Caco-2 (cell line): Measurements from ENCODE around the gene PLSCR3. TPM values are rescaled to one million over a fixed set of nuclear protein-coding genes. Genes with fewer than 3 reads are reported as not detected.

Experiments
- BruUV-seq: library from RNA; stranded (reverse); fragments of 400-500 nt; replicated peaks from 2 replicates; lab custom pipeline; 2021; lab: Mats Ljungman, UMichigan
- CTCF ChIA-PET: fragments of 300-600 bp; sonication (Branson Sonifier 250); formaldehyde crosslinking; loops from one replicate; lab custom pipeline; 2022; ENCODE audit warnings: antibody characterized with exemption; lab: Charles Lee
- POLR2A ChIA-PET: fragments of 300-600 bp; sonication (Branson Sonifier 250); formaldehyde crosslinking; loops from one replicate; lab custom pipeline; 2022; ENCODE audit warnings: antibody characterized with exemption; lab: Charles Lee
- DNase-seq, 2 experiments: peaks; one replicate each; pipeline versions ENCODE4 v3.0.0 to v3.0.0-alpha.2; 2020 to 2022
- H3K27me3 ChIP-seq: replicated peaks from 2 replicates; pipeline ENCODE4 v1.6.0; 2011; ENCODE audit warnings: low read length; ENCODE audit not compliant: control insufficient read depth, insufficient read depth
- H3K36me3 ChIP-seq: 2 replicates; pipeline ENCODE4 v1.5.1; 2011; ENCODE audit warnings: low read length; ENCODE audit not compliant: control insufficient read depth, insufficient read depth
- H3K4me1 ChIP-seq: fragments of 250-450 bp; sonication (Bioruptor Pico); 2 replicates; pipeline ENCODE4 v1.5.1; 2020; ENCODE audit warnings: mild to moderate bottlenecking
- H3K4me3 ChIP-seq: 2 replicates; pipeline ENCODE4 v1.5.1; 2011; ENCODE audit warnings: low read depth, mild to moderate bottlenecking, control low read depth, low read length
- H3K9me3 ChIP-seq: fragments of 250-450 bp; sonication (Bioruptor Pico); 2 replicates; pipeline ENCODE4 v1.5.1; 2020; ENCODE audit warnings: mild to moderate bottlenecking, moderate library complexity
- H3K27ac Mint-ChIP-seq: one replicate; pipeline ENCODE4 v1.8.0; 2022; ENCODE audit warnings: mixed read lengths; ENCODE audit not compliant: unreplicated experiment
- H3K27me3 Mint-ChIP-seq: one replicate; pipeline ENCODE4 v1.8.0; 2022; ENCODE audit warnings: mixed read lengths; ENCODE audit not compliant: insufficient read depth, unreplicated experiment
- H3K36me3 Mint-ChIP-seq: one replicate; pipeline ENCODE4 v1.8.0; 2022; ENCODE audit warnings: mild to moderate bottlenecking, mixed read lengths; ENCODE audit not compliant: insufficient read depth, unreplicated experiment
- H3K4me1 Mint-ChIP-seq: one replicate; pipeline ENCODE4 v1.8.0; 2022; ENCODE audit warnings: low read depth, mixed read lengths; ENCODE audit not compliant: unreplicated experiment
- H3K4me3 Mint-ChIP-seq: one replicate; pipeline ENCODE4 v1.8.0; 2022; ENCODE audit warnings: mild to moderate bottlenecking, moderate library complexity, mixed read lengths; ENCODE audit not compliant: unreplicated experiment
- H3K9me3 Mint-ChIP-seq: one replicate; pipeline ENCODE4 v1.8.0; 2022; ENCODE audit warnings: mixed read lengths; ENCODE audit not compliant: unreplicated experiment
- intact Hi-C: fragments of 100-400 bp; cut with micrococcal nuclease; formaldehyde crosslinking; loops from one replicate; pipeline ENCODE4 v1.10.0; 2022; ENCODE audit not compliant: unreplicated experiment
- total RNA-seq: library from RNA; stranded (reverse); gene quantifications from 2 replicates; pipeline ENCODE4 v1.2.3, GENCODE V29; 2022
- TF ChIP-seq, protein P1 (sequence below), 2 experiments: fragments of 200-600 bp in 1 of 2; IDR thresholded peaks; 1 replicate in 1 of 2; 2 replicates in 1 of 2; pipeline versions ENCODE4 v1.5.1 to v1.8.0; 2011 to 2022; ENCODE audit warnings: antibody characterized with exemption in 1 of 2, control low read depth in 1 of 2, inconsistent platforms in 1 of 2, low read depth in 1 of 2, low read length in 1 of 2, mild to moderate bottlenecking in 1 of 2, moderate library complexity in 1 of 2; ENCODE audit not compliant: insufficient read depth in 1 of 2, severe bottlenecking in 1 of 2, unreplicated experiment in 1 of 2

The PLSCR3 gene
- total RNA-seq, 1 experiment from 2014 or later, result 14.5 TPM

DNA sequence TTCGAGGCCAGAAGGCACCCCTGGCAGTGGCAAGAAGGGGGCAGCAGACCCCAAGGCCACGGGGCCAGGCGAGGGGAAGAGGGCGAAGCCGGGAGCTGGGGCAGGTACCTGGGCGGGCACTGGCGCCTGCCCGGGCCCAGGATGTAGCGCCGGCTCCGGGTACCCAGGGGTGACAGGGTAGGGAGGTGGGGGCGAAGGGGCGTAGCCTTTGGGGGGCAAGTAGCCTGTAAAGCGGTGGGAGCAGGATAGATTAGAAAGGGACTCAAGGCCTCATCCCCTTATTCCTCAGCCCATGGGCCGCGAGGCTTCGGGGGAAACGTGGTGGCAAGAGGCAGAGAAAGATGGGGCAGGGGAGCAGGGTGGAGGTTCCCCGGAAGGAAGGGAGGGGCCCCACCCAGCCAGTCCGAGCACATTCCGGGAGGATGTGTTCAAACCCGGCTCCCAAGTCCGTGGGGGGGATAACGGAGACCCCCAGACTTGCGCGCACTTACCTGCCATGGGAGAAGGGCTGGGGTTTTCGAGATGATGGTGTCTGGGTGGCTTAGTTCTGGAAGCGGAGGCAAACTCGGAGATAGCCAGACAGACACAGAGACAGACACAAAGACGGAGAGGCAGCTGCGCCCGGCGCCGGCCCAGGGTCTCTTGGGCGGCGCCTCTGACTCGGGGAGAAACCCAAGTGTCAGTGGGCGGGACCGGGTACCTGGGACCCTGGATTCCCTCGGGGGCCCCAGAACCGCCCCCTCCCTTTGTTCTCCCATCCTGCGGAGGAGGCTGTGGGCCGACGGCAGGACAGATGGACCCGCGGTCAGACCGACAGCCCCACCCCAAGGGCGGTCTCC, 493 bp downstream of the PLSCR3 start:
- peak overlapping the region; percentile 76 for H3K4me3 Mint-ChIP-seq
- CTCF ChIA-PET, result interaction anchor here (1.0 kb wide), 1 partner anchor 10 kb away, joined by 6 read pairs; the partner anchor contains the start of gene TMEM256
- BruUV-seq, result TSS peak; percentile 38
- peak overlapping the region; percentile 60 for H3K4me3 ChIP-seq
- H3K27me3 Mint-ChIP-seq, result no peaks in the 10 kb centered on the region
- H3K9me3 ChIP-seq, result no peaks in the 10 kb centered on the region
- TF ChIP-seq, protein P1, sequence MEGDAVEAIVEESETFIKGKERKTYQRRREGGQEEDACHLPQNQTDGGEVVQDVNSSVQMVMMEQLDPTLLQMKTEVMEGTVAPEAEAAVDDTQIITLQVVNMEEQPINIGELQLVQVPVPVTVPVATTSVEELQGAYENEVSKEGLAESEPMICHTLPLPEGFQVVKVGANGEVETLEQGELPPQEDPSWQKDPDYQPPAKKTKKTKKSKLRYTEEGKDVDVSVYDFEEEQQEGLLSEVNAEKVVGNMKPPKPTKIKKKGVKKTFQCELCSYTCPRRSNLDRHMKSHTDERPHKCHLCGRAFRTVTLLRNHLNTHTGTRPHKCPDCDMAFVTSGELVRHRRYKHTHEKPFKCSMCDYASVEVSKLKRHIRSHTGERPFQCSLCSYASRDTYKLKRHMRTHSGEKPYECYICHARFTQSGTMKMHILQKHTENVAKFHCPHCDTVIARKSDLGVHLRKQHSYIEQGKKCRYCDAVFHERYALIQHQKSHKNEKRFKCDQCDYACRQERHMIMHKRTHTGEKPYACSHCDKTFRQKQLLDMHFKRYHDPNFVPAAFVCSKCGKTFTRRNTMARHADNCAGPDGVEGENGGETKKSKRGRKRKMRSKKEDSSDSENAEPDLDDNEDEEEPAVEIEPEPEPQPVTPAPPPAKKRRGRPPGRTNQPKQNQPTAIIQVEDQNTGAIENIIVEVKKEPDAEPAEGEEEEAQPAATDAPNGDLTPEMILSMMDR (IDR thresholded peaks at IDR 0.05; ENCODE audit: insufficient read depth in 1 of 2, low read depth in 1 of 2, low read length in 1 of 2, severe bottlenecking in 1 of 2, unreplicated experiment in 1 of 2), result no peak
- intact Hi-C loops, result no loop called here
- DNase-seq, result peak; percentile 47 to 55
- no peaks in the 10 kb centered on the region for H3K36me3 Mint-ChIP-seq
- no peaks in the 10 kb centered on the region for H3K4me1 Mint-ChIP-seq
- H3K27ac Mint-ChIP-seq, result no peak overlapping the region
- peaks cover 3% of the 10 kb centered on the region; the same call in 1 of the 2 replicates for H3K4me1 ChIP-seq
- H3K9me3 Mint-ChIP-seq, result no peaks in the 10 kb centered on the region
- H3K36me3 ChIP-seq, result no peaks in the 10 kb centered on the region
- POLR2A ChIA-PET, result interaction anchor here (0.6 to 1.4 kb wide), 3 partner anchors 10 to 130 kb away, joined by 3 to 14 read pairs (median 5); partner anchors contain the start of gene TMEM256
- no peaks in the 10 kb centered on the region for H3K27me3 ChIP-seq

DNA sequence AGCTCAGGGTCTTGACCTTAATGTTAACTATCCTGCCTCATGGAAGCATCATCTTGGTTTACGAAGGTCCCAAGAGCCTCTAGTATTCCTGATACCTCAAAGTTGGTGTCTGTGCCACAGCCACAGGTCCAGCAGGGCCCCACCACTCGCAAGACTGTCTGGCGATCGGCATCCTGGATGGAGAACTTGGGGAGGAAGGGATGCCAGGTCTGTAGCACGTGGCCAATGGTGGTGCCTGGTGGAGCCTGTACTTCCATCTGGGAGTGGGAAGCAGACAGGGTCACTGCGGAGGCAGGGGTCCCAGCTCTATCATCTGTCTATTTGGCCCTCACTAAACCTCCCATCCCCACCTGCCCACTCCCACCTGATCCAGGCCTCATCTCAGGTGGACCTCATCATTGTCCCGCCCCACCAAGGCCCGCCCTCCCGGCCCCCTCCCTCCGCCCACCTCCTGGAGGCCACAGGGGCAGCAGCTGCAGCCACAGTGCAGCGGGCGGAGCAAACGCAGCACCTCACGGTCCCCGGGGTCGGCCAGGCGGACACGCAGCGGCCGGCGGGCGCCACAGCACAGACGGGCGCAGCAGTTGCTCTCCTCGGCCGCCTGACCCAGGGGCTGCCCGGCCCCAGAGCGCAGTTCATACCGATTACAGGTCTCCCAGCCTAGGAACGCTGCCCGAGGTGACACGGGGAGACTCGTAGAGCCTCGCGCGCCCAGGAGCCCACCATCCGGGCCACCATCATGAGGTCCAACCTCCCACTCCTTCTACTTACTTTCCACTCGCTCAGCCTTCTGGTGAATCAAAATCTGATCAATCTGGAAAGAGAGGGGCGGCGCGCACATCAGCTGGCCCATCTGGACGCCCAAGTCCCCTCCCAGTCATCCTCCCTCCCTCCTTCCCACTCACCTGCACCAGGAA, 1.4 kb downstream of the PLSCR3 start:
- Histone ChIP-seq H3K4me1 (peaks cover 3% of the 10 kb centered on the region; the same call in 1 of the 2 replicates), H3K27me3 (no peaks in the 10 kb centered on the region), H3K4me3 (peak overlapping the region; percentile 60), H3K36me3 (no peaks in the 10 kb centered on the region), H3K9me3 (no peaks in the 10 kb centered on the region)
- ChIA-PET POLR2A (no interaction called here), CTCF (no interaction called here)
- H3K36me3 Mint-ChIP-seq, result no peaks in the 10 kb centered on the region
- H3K27me3 Mint-ChIP-seq, result no peaks in the 10 kb centered on the region
- H3K4me3 Mint-ChIP-seq, result peak overlapping the region; percentile 76
- TF ChIP-seq, protein P1 (IDR thresholded peaks at IDR 0.05; ENCODE audit: insufficient read depth in 1 of 2, low read depth in 1 of 2, low read length in 1 of 2, severe bottlenecking in 1 of 2, unreplicated experiment in 1 of 2), result no peak
- no peaks in the 10 kb centered on the region for H3K9me3 Mint-ChIP-seq
- no peak overlapping the region for H3K27ac Mint-ChIP-seq
- no peak for DNase-seq
- BruUV-seq, result no TSS peak
- intact Hi-C loops, result no loop called here
- H3K4me1 Mint-ChIP-seq, result no peaks in the 10 kb centered on the region

DNA sequence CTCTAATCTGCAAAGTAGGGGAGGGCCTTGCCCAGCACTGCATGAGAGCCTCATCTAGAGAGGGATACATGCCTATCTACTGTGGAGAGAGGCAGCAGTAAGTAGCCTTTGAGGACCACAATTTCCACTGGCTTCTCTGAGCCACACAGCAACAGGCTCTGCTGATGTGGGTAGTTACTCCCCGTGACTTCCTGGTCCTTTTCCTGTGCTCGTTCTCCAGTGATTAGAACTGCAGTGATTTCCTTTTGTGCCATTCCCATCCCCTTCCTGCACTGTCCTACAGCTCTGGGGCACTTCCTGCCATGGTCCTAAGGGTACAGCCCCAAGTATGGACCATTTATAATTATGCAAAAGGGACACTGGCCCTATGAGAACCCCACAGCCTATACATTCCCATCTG, 3.0 kb downstream of the PLSCR3 start:
- Histone ChIP-seq H3K27me3 (no peaks in the 10 kb centered on the region), H3K4me1 (peaks cover 3% of the 10 kb centered on the region; the same call in 1 of the 2 replicates), H3K36me3 (no peaks in the 10 kb centered on the region), H3K9me3 (no peaks in the 10 kb centered on the region), H3K4me3 (no peak overlapping the region)
- Mint-ChIP-seq H3K36me3 (no peaks in the 10 kb centered on the region), H3K4me3 (no peak overlapping the region), H3K27ac (no peak overlapping the region), H3K4me1 (no peaks in the 10 kb centered on the region), H3K27me3 (no peaks in the 10 kb centered on the region), H3K9me3 (no peaks in the 10 kb centered on the region)
- ChIA-PET POLR2A (no interaction called here), CTCF (no interaction called here)
- no peak for DNase-seq
- intact Hi-C loops, result no loop called here
- no TSS peak for BruUV-seq
- TF ChIP-seq, protein P1 (IDR thresholded peaks at IDR 0.05; ENCODE audit: insufficient read depth in 1 of 2, low read depth in 1 of 2, low read length in 1 of 2, severe bottlenecking in 1 of 2, unreplicated experiment in 1 of 2), result no peak
